Progenitor cell of endocrine pancreas (in vitro differentiated cells): ENCODE measurements around the gene MYO18A. TPM values are rescaled to one million over a fixed set of nuclear protein-coding genes. Genes with fewer than 3 reads are reported as not detected.

Source experiments
- DNase-seq: peaks from one replicate; pipeline ENCODE4 v3.0.0; 2021; ENCODE audit warnings: low spot score; ENCODE audit not compliant: unreplicated experiment
- H3K27ac Mint-ChIP-seq: 2 replicates; pipeline ENCODE4 v1.8.0; 2021; ENCODE audit warnings: mild to moderate bottlenecking, moderate library complexity, mixed read lengths
- H3K27me3 Mint-ChIP-seq: 2 replicates; pipeline ENCODE4 v1.8.0; 2021; ENCODE audit warnings: mixed read lengths
- H3K36me3 Mint-ChIP-seq: 2 replicates; pipeline ENCODE4 v1.8.0; 2022; ENCODE audit warnings: mixed read lengths; ENCODE audit not compliant: insufficient read depth
- H3K4me1 Mint-ChIP-seq: 2 replicates; pipeline ENCODE4 v1.8.0; 2021; ENCODE audit warnings: low read depth, mixed read lengths
- H3K4me3 Mint-ChIP-seq: 2 replicates; pipeline ENCODE4 v1.8.0; 2021; ENCODE audit warnings: low read depth, mild to moderate bottlenecking, moderate library complexity, mixed read lengths
- H3K9me3 Mint-ChIP-seq: 2 replicates; pipeline ENCODE4 v1.8.0; 2021; ENCODE audit warnings: low read depth, mixed read lengths
- total RNA-seq: library from RNA; stranded (reverse); gene quantifications from 2 replicates; pipeline ENCODE4 v1.2.1, GENCODE V29; 2021
- TF ChIP-seq, protein P1 (sequence below): fragments of 200-600 bp; sonication (generic); IDR thresholded peaks from one replicate; pipeline ENCODE4 v1.5.0; 2021; ENCODE audit warnings: antibody characterized with exemption, mild to moderate bottlenecking; ENCODE audit not compliant: unreplicated experiment

Gene MYO18A
- total RNA-seq, 1 donor from 2014 or later, result 75.7 TPM

DNA sequence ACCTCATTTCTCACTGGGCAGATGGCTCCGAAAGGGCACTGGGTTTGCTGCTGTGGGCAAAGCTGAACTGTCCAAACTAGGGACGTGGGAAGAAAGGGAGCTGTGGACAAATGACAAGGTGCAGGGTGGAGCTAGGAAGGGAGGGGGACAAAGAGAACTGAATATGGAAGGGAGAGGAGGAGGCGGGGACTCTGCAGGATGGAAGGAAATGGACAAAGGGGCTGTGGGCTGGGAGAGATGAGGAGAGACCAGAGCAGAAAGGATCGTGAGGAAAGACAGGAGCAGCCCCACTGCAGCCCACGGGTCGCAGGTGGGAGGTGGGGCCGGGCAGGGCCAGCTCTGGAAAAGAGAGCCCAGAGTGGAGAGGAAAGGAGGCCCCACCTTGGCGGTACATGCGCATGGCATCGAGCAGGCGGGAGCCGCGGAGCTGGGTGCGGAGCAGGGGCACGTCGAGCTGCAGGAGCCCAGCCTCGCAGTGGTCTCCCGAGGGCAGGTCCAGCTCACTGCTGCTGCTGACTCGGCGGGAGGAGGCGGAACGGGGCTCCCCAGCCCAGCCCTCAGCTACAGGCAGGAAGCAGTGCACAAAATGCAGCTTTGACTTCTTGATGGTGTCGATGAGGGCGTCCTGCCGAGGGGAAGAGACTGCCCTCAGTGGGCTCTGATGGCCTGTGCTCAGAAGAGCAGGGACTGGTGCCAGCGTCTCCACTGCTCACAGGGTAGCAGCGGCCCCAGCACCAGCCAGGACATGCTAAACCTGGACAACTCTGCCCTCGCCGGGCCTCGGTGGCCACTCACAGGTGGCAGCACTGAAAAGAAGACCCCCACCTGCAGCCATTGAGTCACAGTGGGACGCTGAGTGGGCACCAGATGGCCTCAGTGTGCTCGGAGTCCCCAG, 70.5 kb downstream of the MYO18A start:
- DNase-seq, result no peak
- Mint-ChIP-seq H3K4me3 (peak overlapping the region; percentile 40), H3K9me3 (no peaks in the 10 kb centered on the region), H3K27ac (peak overlapping the region; percentile 99), H3K36me3 (peaks cover 12% of the 10 kb centered on the region), H3K27me3 (no peaks in the 10 kb centered on the region), H3K4me1 (peaks cover 39% of the 10 kb centered on the region)
- TF ChIP-seq, protein P1, sequence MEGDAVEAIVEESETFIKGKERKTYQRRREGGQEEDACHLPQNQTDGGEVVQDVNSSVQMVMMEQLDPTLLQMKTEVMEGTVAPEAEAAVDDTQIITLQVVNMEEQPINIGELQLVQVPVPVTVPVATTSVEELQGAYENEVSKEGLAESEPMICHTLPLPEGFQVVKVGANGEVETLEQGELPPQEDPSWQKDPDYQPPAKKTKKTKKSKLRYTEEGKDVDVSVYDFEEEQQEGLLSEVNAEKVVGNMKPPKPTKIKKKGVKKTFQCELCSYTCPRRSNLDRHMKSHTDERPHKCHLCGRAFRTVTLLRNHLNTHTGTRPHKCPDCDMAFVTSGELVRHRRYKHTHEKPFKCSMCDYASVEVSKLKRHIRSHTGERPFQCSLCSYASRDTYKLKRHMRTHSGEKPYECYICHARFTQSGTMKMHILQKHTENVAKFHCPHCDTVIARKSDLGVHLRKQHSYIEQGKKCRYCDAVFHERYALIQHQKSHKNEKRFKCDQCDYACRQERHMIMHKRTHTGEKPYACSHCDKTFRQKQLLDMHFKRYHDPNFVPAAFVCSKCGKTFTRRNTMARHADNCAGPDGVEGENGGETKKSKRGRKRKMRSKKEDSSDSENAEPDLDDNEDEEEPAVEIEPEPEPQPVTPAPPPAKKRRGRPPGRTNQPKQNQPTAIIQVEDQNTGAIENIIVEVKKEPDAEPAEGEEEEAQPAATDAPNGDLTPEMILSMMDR, result no peak

DNA sequence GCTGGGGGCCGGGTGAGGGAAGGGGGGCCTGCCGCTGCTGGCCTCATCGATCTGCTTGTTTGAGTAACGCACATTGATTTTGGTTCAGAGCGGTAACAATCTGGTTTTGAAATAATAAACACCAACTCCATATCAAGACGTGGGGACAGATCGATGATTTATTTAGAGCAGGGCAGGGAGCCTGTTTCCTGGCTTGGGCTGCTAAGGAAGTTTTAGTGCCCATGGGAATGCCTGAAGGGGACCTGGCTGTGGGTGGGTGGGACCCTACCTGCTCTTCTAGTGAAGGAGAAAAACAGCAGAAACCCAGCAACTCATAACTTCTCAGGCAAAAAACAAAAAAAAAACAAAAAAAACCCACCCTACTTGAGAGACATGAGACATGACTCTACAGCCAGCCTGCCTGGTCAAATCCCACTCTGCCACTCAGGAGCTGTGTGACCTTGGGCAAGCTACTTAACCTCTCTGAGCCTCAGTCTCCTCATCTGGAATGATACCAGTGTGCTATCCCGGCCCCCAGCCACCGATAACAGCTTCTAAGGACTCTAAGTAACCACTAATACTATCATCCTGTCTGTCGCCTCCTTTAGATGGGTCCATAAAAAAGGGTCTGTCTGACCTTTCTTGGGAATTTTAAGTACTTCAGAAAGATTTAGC, 71.2 kb downstream of the MYO18A start:
- Mint-ChIP-seq H3K4me3 (peak overlapping the region; percentile 40), H3K27me3 (no peaks in the 10 kb centered on the region), H3K4me1 (peaks cover 44% of the 10 kb centered on the region), H3K9me3 (no peaks in the 10 kb centered on the region), H3K36me3 (peaks cover 19% of the 10 kb centered on the region), H3K27ac (peak overlapping the region; percentile 99)
- DNase-seq, result no peak
- TF ChIP-seq, protein P1, result no peak

DNA sequence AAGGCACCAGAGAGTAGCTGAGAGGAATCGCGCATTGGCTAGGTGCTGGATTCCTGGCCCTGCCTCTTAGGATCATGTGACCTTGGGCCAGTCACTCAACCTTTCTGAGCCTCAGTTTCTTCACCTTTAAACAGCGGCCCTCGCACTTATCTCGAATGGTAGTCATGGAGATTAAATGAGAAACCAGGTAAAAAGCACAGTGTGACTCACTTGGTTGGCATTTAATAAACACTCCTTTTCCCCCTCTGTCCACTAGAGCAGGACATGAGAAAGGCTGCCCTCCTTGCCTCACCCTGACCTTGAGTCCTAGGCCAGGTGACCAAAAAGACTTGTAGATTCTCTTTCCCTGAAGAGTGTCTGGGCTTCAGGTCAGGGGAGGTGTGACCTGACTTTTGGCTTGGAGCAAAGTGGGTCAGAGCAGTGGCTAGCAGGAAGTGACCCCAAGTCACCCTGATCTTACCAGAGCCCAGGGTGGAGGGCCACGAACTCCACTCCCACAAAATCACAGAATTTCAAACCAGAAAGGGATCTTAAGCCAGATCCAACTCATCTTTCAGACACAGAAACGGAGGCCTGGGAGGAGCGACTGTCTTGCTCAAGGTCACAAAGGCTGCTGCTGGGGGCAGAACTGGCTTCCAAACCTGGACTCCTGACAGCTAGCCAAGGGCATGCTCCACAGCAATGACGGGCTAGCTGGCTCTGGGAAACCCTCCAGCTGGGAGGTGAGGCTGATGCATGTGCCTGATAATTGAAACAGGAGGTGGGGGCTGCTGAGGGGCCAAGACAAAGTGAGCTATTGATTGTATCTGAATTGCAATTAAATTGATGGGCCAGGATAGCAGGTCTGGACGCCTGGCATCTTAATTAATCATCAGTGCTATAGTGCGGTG, 72.0 kb downstream of the MYO18A start:
- Mint-ChIP-seq H3K36me3 (peaks cover 21% of the 10 kb centered on the region), H3K27me3 (no peaks in the 10 kb centered on the region), H3K4me3 (no peak overlapping the region), H3K4me1 (peaks cover 44% of the 10 kb centered on the region), H3K27ac (peak overlapping the region; percentile 99), H3K9me3 (no peaks in the 10 kb centered on the region)
- TF ChIP-seq, protein P1, result peak; percentile 17
- peak; percentile 39 for DNase-seq

DNA sequence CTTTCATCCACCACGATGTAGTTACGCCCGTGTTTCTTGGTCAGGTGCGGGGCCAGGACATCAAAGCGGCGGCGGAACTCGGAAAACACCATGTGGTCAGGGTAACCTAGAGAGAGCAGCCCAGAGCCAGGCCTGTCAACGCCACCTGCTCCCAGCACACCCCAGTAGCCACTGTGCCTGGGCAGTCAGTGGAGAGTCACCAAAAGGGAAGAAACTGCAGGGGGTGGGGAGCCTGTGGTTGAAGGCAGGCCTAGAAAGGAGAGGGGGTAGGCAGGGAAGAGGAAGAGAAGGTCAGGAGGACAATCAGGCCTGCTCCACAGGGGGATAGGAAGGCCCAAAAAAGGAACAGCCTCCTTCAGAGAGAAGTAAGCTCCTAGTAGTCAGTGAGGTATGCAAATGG, 73.1 kb downstream of the MYO18A start:
- peak overlapping the region; percentile 94 for H3K27ac Mint-ChIP-seq
- no peak for DNase-seq
- no peak overlapping the region for H3K4me3 Mint-ChIP-seq
- TF ChIP-seq, protein P1, result no peak
- H3K36me3 Mint-ChIP-seq, result peaks cover 26% of the 10 kb centered on the region
- H3K9me3 Mint-ChIP-seq, result no peaks in the 10 kb centered on the region
- H3K27me3 Mint-ChIP-seq, result peaks cover 3% of the 10 kb centered on the region
- H3K4me1 Mint-ChIP-seq, result peaks cover 48% of the 10 kb centered on the region

DNA sequence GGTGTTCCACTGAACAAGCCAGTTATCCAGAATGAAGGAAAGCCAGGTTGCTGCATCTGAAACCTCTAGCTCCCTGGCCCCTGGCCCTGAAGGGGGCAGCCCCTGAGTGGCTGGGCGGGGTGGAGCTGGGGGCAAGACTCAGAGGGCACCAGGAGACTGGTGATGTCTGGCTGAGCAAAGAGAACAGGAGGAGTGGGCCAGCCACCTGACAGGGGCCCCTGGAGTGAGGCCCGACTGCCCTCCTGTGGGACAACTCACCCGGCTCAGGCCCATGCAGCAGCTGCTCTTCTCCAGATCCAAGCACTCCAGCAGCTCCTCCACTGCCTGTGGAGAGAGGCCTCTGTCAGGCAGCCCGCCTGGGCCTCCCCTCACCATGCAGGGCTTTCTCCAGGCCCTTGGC, 76.9 kb downstream of the MYO18A start:
- no peak overlapping the region for H3K27ac Mint-ChIP-seq
- H3K4me3 Mint-ChIP-seq, result no peak overlapping the region
- no peaks in the 10 kb centered on the region for H3K9me3 Mint-ChIP-seq
- peaks cover 3% of the 10 kb centered on the region for H3K27me3 Mint-ChIP-seq
- DNase-seq, result no peak
- TF ChIP-seq, protein P1, result no peak
- H3K36me3 Mint-ChIP-seq, result peaks cover 26% of the 10 kb centered on the region
- peaks cover 29% of the 10 kb centered on the region for H3K4me1 Mint-ChIP-seq
